ENCODE measurements around the gene SLC47A2. TPM values are rescaled to one million over a fixed set of nuclear protein-coding genes. Genes with fewer than 3 reads are reported as not detected.

Gene SLC47A2
- total and polyA plus RNA-seq, 9 of the 15 experiments (the other 6 are each of a cell fraction or from before 2014, with no cell fraction given): not detected

DNA sequence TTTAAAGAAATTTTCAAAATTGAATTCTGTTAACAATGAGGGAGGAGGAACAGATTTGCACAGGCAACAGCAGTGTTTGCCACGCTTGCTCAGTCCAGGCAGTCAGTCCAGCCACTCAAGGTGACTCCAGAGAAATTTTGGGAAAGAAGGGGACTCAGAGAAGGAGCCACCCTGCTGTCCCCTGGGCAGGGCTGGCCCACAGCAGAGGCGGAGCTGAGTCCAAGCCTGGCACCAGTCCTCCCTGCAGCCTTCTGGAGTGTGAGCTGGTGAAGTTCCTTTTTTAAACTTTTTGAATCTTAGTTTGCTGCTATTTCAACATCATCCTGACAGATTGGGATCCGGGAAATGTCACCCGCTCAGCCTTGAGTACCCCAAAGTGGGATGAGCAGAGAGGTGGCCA is 14.5 kb upstream of the SLC47A2 start:
- peaks cover 0 to 11% of the 10 kb centered on the region in 2 experiments; a peak in 2 of 5 replicates for H3K27me3 ChIP-seq (ENCODE audit: control insufficient read depth in 2 of 2, insufficient read depth in 2 of 2, low read length in 2 of 2)
- H3K27ac ChIP-seq (ENCODE audit: extremely low read depth, low read depth, low read length): no peak overlapping the region
- no peaks in the 10 kb centered on the region; a peak in 1 of 5 replicates for H3K4me1 ChIP-seq (replicated peaks in 1 of 2; ENCODE audit: control insufficient read depth in 2 of 2, insufficient read depth in 2 of 2, low read length in 2 of 2)
- H3K79me2 ChIP-seq (ENCODE audit: control insufficient read depth, insufficient read depth, low read length): no peaks in the 10 kb centered on the region
- H3K4me3 ChIP-seq: no peak overlapping the region
- H3K4me2 ChIP-seq (ENCODE audit: insufficient read depth, low read length): no peak overlapping the region
- WGBS (ENCODE audit: insufficient coverage, low coverage, missing lambda C conversion rate): 0% methylated on average over 4 of the region's 4 CpGs
- no TSS peak for BruUV-seq (replicated peaks)
- POLR2A ChIA-PET: no interaction called here
- no peaks in the 10 kb centered on the region for H3K9me3 ChIP-seq (replicated peaks; ENCODE audit: control insufficient read depth, insufficient read depth, low read depth, low read length)
- ATAC-seq (no peak), FAIRE-seq (no peak), DNase-seq (ENCODE audit: extremely low read depth in 1 of 4, low spot score in 3 of 4) (no peak)
- CTCF ChIA-PET (ENCODE audit: low intra/inter-chr PET ratio): no interaction called here
- H3K9me1 ChIP-seq (ENCODE audit: control insufficient read depth, insufficient read depth, low read length): no peaks in the 10 kb centered on the region
- no peaks in the 10 kb centered on the region for H4K20me1 ChIP-seq (replicated peaks; ENCODE audit: control insufficient read depth, insufficient read depth, low read length)
- H3K9ac ChIP-seq (ENCODE audit: insufficient read depth in 1 of 2, low read depth in 2 of 2, low read length in 2 of 2): no peak overlapping the region
- H3K36me3 ChIP-seq (ENCODE audit: control insufficient read depth, insufficient read depth, low read length): no peaks in the 10 kb centered on the region
- in situ Hi-C loops (cut with MboI) (no loop called here), intact Hi-C loops (cut with micrococcal nuclease) (no loop called here)
- TF ChIP-seq, protein P1, sequence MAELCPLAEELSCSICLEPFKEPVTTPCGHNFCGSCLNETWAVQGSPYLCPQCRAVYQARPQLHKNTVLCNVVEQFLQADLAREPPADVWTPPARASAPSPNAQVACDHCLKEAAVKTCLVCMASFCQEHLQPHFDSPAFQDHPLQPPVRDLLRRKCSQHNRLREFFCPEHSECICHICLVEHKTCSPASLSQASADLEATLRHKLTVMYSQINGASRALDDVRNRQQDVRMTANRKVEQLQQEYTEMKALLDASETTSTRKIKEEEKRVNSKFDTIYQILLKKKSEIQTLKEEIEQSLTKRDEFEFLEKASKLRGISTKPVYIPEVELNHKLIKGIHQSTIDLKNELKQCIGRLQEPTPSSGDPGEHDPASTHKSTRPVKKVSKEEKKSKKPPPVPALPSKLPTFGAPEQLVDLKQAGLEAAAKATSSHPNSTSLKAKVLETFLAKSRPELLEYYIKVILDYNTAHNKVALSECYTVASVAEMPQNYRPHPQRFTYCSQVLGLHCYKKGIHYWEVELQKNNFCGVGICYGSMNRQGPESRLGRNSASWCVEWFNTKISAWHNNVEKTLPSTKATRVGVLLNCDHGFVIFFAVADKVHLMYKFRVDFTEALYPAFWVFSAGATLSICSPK (IDR thresholded peaks at IDR 0.05; ENCODE audit: borderline replicate concordance): no peak
- TF ChIP-seq, protein P2, sequence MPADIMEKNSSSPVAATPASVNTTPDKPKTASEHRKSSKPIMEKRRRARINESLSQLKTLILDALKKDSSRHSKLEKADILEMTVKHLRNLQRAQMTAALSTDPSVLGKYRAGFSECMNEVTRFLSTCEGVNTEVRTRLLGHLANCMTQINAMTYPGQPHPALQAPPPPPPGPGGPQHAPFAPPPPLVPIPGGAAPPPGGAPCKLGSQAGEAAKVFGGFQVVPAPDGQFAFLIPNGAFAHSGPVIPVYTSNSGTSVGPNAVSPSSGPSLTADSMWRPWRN (IDR thresholded peaks at IDR 0.05; ENCODE audit: low read depth): no peak
- no peak for TF ChIP-seq RCOR1 (IDR thresholded peaks at IDR 0.05; ENCODE audit: borderline replicate concordance in 1 of 2, low read depth in 2 of 2, low read length in 2 of 2)
- TF ChIP-seq, protein P3, sequence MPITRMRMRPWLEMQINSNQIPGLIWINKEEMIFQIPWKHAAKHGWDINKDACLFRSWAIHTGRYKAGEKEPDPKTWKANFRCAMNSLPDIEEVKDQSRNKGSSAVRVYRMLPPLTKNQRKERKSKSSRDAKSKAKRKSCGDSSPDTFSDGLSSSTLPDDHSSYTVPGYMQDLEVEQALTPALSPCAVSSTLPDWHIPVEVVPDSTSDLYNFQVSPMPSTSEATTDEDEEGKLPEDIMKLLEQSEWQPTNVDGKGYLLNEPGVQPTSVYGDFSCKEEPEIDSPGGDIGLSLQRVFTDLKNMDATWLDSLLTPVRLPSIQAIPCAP (CRISPR knock-in tag; IDR thresholded peaks at IDR 0.05; ENCODE audit: borderline replicate concordance): no peak
- TF ChIP-seq, protein P4, sequence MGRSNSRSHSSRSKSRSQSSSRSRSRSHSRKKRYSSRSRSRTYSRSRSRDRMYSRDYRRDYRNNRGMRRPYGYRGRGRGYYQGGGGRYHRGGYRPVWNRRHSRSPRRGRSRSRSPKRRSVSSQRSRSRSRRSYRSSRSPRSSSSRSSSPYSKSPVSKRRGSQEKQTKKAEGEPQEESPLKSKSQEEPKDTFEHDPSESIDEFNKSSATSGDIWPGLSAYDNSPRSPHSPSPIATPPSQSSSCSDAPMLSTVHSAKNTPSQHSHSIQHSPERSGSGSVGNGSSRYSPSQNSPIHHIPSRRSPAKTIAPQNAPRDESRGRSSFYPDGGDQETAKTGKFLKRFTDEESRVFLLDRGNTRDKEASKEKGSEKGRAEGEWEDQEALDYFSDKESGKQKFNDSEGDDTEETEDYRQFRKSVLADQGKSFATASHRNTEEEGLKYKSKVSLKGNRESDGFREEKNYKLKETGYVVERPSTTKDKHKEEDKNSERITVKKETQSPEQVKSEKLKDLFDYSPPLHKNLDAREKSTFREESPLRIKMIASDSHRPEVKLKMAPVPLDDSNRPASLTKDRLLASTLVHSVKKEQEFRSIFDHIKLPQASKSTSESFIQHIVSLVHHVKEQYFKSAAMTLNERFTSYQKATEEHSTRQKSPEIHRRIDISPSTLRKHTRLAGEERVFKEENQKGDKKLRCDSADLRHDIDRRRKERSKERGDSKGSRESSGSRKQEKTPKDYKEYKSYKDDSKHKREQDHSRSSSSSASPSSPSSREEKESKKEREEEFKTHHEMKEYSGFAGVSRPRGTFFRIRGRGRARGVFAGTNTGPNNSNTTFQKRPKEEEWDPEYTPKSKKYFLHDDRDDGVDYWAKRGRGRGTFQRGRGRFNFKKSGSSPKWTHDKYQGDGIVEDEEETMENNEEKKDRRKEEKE (IDR thresholded peaks at IDR 0.05; ENCODE audit: borderline replicate concordance in 1 of 2, control insufficient read depth in 1 of 2, low read depth in 2 of 2, low read length in 1 of 2): no peak
- TF ChIP-seq GATAD2A (IDR thresholded peaks at IDR 0.05): no peak
- TF ChIP-seq HSF4 (CRISPR knock-in tag; IDR thresholded peaks at IDR 0.05; ENCODE audit: borderline replicate concordance): no peak
- no peak for TF ChIP-seq STAT5A (IDR thresholded peaks at IDR 0.05; ENCODE audit: borderline replicate concordance, low read length)
- no peak for TF ChIP-seq PCBP1 (IDR thresholded peaks at IDR 0.05; ENCODE audit: low read depth, low read length, poor library complexity, severe bottlenecking)
- no peak for TF ChIP-seq NFXL1 (CRISPR knock-in tag; IDR thresholded peaks at IDR 0.05)
- TF ChIP-seq ZNF696 (CRISPR knock-in tag; conservative IDR thresholded peaks at IDR 0.05): no peak
- TF ChIP-seq CBX5 (IDR thresholded peaks at IDR 0.05; ENCODE audit: borderline replicate concordance, low read depth): no peak
- no peak for TF ChIP-seq TBL1XR1 (IDR thresholded peaks at IDR 0.05; ENCODE audit: low read length in 2 of 2)
- no peak for TF ChIP-seq SMAD2 (IDR thresholded peaks at IDR 0.05; ENCODE audit: low read depth, low read length)
- TF ChIP-seq CREBBP (IDR thresholded peaks at IDR 0.05; ENCODE audit: low read depth, low read length): no peak
- no peak for TF ChIP-seq HDAC8 (tag; IDR thresholded peaks at IDR 0.05)
- H2AFZ ChIP-seq (ENCODE audit: low read depth, low read length): no peak overlapping the region
